Vagina (tissue), 2 donors: Measurements from ENCODE around the gene KIDINS220. TPM values are rescaled to one million over a fixed set of nuclear protein-coding genes. Genes with fewer than 3 reads are reported as not detected.

Experiments used
- DNase-seq, 2 donors: peaks; one replicate each; pipeline ENCODE4 v3.0.0-alpha.2; 2017; ENCODE audit errors: extremely low spot score in 2 of 2
- H3K27ac ChIP-seq: fragments of 200-600 bp; sonication (generic); one replicate; pipeline ENCODE4 v1.5.1; 2019
- H3K27me3 ChIP-seq: fragments of 200-600 bp; sonication (generic); one replicate; pipeline ENCODE4 v1.5.1; 2019
- H3K36me3 ChIP-seq, 2 donors: fragments of 200-600 bp; sonication (generic); one replicate each; pipeline ENCODE4 v1.5.1; 2017 to 2019
- H3K4me1 ChIP-seq: fragments of 200-600 bp; sonication (generic); one replicate; pipeline ENCODE4 v1.5.1; 2019
- H3K4me3 ChIP-seq, 2 donors: fragments of 200-600 bp; sonication (generic); 1 replicate in 1 of 2; 2 replicates in 1 of 2; pipeline ENCODE4 v1.5.1; 2016 to 2019
- H3K9me3 ChIP-seq: fragments of 200-600 bp; sonication (generic); one replicate; pipeline ENCODE4 v1.5.1; 2019
- POLR2A ChIP-seq, 2 donors: fragments of 450-650 bp; IDR thresholded peaks; one replicate each; pipeline ENCODE4 v1.6.1; 2017; ENCODE audit warnings: antibody characterized with exemption in 2 of 2, mild to moderate bottlenecking in 2 of 2, moderate library complexity in 2 of 2
- POLR2AphosphoS5 ChIP-seq, 2 donors: sonication (generic); formaldehyde crosslinking; IDR thresholded peaks; one replicate each; pipeline ENCODE4 v1.9.0; 2017; ENCODE audit warnings: antibody characterized with exemption in 2 of 2, mild to moderate bottlenecking in 2 of 2, low read depth in 1 of 2; ENCODE audit not compliant: insufficient read depth in 1 of 2
- intact Hi-C: fragments of 100-400 bp; cut with DNase I; formaldehyde crosslinking; loops from one replicate; pipeline ENCODE4 v1.15.1; 2023
- total RNA-seq: library from RNA; depleted of rRNA; stranded (reverse); fragments of >200 nt; gene quantifications from one replicate; pipeline ENCODE4 v1.2.3, GENCODE V29; 2016
- TF ChIP-seq, protein P1 (sequence below), 3 experiments: fragments of 450-650 bp in 2 of 3; fragments of 200-600 bp in 1 of 3; sonication (generic) in 1 of 3; IDR thresholded peaks; one replicate each; pipeline ENCODE4 v1.5.1; 2017 to 2019; ENCODE audit warnings: antibody characterized with exemption in 3 of 3, mild to moderate bottlenecking in 2 of 3, moderate library complexity in 2 of 3

The KIDINS220 gene
- total RNA-seq, 1 donor from 2014 or later, result 67.8 TPM

GRCh38 chr2:8800821-8801220, 36.6 kb downstream of the KIDINS220 start:
- DNase-seq, result no peak
- intact Hi-C loops, result no loop called here
- no peaks in the 10 kb centered on the region for H3K9me3 ChIP-seq
- no peak overlapping the region for H3K27ac ChIP-seq
- no peak overlapping the region for H3K4me3 ChIP-seq
- TF ChIP-seq, protein P1, sequence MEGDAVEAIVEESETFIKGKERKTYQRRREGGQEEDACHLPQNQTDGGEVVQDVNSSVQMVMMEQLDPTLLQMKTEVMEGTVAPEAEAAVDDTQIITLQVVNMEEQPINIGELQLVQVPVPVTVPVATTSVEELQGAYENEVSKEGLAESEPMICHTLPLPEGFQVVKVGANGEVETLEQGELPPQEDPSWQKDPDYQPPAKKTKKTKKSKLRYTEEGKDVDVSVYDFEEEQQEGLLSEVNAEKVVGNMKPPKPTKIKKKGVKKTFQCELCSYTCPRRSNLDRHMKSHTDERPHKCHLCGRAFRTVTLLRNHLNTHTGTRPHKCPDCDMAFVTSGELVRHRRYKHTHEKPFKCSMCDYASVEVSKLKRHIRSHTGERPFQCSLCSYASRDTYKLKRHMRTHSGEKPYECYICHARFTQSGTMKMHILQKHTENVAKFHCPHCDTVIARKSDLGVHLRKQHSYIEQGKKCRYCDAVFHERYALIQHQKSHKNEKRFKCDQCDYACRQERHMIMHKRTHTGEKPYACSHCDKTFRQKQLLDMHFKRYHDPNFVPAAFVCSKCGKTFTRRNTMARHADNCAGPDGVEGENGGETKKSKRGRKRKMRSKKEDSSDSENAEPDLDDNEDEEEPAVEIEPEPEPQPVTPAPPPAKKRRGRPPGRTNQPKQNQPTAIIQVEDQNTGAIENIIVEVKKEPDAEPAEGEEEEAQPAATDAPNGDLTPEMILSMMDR (IDR thresholded peaks at IDR 0.05), result no peak
- TF ChIP-seq POLR2AphosphoS5 (IDR thresholded peaks at IDR 0.05; ENCODE audit: insufficient read depth in 1 of 2, low read depth in 1 of 2), result no peak
- TF ChIP-seq POLR2A (IDR thresholded peaks at IDR 0.05), result no peak
- no peaks in the 10 kb centered on the region for H3K4me1 ChIP-seq
- H3K36me3 ChIP-seq, result peaks cover 0 to 59% of the 10 kb centered on the region in 2 donors
- no peaks in the 10 kb centered on the region for H3K27me3 ChIP-seq

DNA sequence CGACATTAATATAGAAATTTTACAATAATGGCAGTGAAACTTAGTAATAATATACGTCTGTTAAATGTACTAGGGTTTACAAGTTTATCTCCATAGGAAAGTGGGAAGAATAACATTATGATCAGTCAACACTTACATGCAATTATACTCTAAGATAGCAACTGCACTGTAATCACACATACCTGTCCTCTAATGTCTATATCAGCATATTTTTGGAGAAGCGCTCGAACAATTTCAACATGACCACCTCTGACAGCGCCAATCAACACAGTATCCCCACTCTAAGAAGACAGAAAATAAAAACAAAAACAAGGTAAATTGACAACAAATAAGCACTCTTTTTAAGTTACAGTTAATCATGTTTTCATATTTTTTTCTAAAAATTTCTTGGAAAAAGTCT, 37.2 kb downstream of the KIDINS220 start:
- intact Hi-C loops, result no loop called here
- no peak overlapping the region for H3K4me3 ChIP-seq
- no peak for DNase-seq
- H3K27ac ChIP-seq, result no peak overlapping the region
- H3K9me3 ChIP-seq, result no peaks in the 10 kb centered on the region
- no peaks in the 10 kb centered on the region for H3K4me1 ChIP-seq
- no peaks in the 10 kb centered on the region for H3K27me3 ChIP-seq
- peaks cover 0 to 55% of the 10 kb centered on the region in 2 donors for H3K36me3 ChIP-seq
- TF ChIP-seq POLR2AphosphoS5 (IDR thresholded peaks at IDR 0.05; ENCODE audit: insufficient read depth in 1 of 2, low read depth in 1 of 2) (no peak), POLR2A (IDR thresholded peaks at IDR 0.05) (no peak)
- TF ChIP-seq, protein P1 (IDR thresholded peaks at IDR 0.05), result no peak

GRCh38 chr2:8799004-8799403, 38.4 kb downstream of the KIDINS220 start:
- H3K4me3 ChIP-seq, result no peak overlapping the region
- intact Hi-C loops, result no loop called here
- H3K36me3 ChIP-seq, result peaks cover 0 to 55% of the 10 kb centered on the region in 2 donors
- TF ChIP-seq POLR2A (IDR thresholded peaks at IDR 0.05), result no peak
- no peak for TF ChIP-seq POLR2AphosphoS5 (IDR thresholded peaks at IDR 0.05; ENCODE audit: insufficient read depth in 1 of 2, low read depth in 1 of 2)
- TF ChIP-seq, protein P1 (IDR thresholded peaks at IDR 0.05), result no peak
- no peaks in the 10 kb centered on the region for H3K9me3 ChIP-seq
- H3K27ac ChIP-seq, result no peak overlapping the region
- H3K27me3 ChIP-seq, result no peaks in the 10 kb centered on the region
- H3K4me1 ChIP-seq, result no peaks in the 10 kb centered on the region
- DNase-seq, result no peak

DNA sequence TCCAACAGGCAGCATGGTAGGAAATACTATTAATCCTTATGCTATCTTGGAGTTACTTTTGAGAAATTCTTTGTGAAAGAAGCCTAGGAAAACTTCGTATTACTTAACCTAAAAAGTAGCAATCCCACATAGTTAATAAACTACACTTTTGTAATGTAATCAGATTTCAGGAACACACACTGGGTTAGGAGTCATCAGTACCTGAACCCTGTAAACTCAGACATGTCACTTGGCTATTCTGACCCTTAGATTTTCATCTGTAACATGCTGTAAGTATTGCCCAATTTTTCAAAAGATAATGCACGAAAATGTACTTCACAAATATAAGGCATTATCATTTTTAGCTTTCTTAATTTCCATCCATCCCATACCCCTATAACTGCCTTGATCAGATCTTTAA, 39.0 kb downstream of the KIDINS220 start:
- Histone ChIP-seq H3K27ac (no peak overlapping the region), H3K4me1 (no peaks in the 10 kb centered on the region), H3K36me3 (peaks cover 0 to 58% of the 10 kb centered on the region in 2 donors), H3K27me3 (no peaks in the 10 kb centered on the region), H3K9me3 (no peaks in the 10 kb centered on the region), H3K4me3 (no peak overlapping the region)
- DNase-seq, result no peak
- TF ChIP-seq, protein P1 (IDR thresholded peaks at IDR 0.05), result no peak
- no peak for TF ChIP-seq POLR2AphosphoS5 (IDR thresholded peaks at IDR 0.05; ENCODE audit: insufficient read depth in 1 of 2, low read depth in 1 of 2)
- no peak for TF ChIP-seq POLR2A (IDR thresholded peaks at IDR 0.05)
- intact Hi-C loops, result no loop called here

GRCh38 chr2:8797682-8798081, 39.7 kb downstream of the KIDINS220 start:
- Histone ChIP-seq H3K36me3 (peaks cover 0 to 65% of the 10 kb centered on the region in 2 donors), H3K4me3 (no peak overlapping the region), H3K27ac (no peak overlapping the region), H3K27me3 (no peaks in the 10 kb centered on the region), H3K9me3 (no peaks in the 10 kb centered on the region), H3K4me1 (no peaks in the 10 kb centered on the region)
- no peak for DNase-seq
- TF ChIP-seq POLR2A (IDR thresholded peaks at IDR 0.05) (no peak), POLR2AphosphoS5 (IDR thresholded peaks at IDR 0.05; ENCODE audit: insufficient read depth in 1 of 2, low read depth in 1 of 2) (no peak)
- TF ChIP-seq, protein P1 (IDR thresholded peaks at IDR 0.05), result no peak
- intact Hi-C loops, result no loop called here
